NCI-H748 treated with DMSO at 0.1 percent for 48 hours (cell line): ENCODE measurements around the gene KCNQ1.

Source experiments
- DNase-seq: peaks from one replicate; lab custom pipeline; 2025; lab: John Stamatoyannopoulos, UW

The KCNQ1 gene

GRCh38 chr11:2511421-2512369 lies 66.9 kb downstream of the KCNQ1 start:
- no peak for DNase-seq

- no peak for DNase-seq
These were observed 67.9 kb downstream of the KCNQ1 start for GRCh38 chr11:2512431-2513407.

DNA sequence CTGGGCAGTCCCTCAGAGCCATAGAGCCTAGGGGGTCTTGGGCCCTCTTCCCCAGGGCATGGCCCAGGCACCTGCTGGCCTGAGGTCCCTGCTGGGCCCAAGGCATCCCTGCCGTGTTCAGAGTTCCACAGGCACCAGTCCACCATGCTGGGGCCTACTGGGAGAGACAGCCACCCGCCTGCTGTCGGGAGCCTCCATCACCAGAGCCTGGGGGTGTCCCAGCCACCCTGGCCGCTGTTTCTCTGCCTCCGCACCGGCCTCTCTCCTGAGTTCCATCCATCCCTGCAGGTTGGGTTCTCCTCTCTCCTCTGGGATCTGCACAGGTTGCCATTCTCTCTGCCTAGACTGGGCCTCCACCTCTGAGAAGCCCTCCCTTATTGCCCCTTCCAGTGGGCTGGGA lies 68.6 kb downstream of the KCNQ1 start:
- no peak for DNase-seq

DNA sequence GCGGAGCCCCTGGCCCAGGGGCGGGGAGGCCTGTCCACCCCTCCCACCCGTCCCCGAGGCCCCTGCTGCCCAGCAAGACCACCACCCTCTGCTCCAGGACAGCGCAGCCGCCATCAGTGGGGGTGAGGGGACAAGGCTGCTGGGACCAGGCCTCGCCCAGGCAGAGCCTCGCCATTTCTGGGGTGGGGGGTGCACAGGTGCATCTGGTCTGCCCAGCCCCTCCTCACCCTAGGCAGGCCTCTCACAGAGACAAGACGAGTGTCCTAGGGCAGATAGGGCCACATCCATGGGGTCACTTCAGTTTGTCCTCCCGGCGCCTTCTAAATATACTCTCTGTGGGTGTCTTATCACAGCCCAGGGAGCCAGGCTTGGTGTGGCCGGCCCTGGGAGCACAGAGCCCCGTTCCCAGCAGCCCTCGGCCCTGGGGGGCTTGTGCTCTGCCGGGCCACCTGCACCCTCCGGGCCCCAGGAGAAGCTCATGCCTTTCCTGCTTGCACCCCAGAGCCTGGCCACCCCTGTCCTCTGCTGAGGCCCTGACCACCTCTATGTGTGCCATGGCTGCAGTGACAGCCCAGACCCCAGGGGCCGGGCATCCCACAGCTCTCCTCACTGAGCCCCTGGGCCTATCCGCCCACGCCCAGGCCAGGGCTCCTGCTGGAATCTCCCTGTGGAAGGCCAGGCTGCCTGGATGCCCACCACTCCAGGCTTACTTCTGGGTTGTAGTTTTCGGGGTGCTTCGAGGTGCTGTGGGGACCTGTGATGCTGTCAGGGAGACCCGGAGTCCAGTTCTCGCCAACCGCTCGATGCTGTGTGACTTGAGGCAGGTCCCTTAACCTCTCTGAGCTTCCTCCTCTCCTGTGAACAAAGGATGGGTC lies 70.8 kb downstream of the KCNQ1 start:
- DNase-seq: no peak

- no peak for DNase-seq
These were observed 71.6 kb downstream of the KCNQ1 start for GRCh38 chr11:2516276-2517015.

DNA sequence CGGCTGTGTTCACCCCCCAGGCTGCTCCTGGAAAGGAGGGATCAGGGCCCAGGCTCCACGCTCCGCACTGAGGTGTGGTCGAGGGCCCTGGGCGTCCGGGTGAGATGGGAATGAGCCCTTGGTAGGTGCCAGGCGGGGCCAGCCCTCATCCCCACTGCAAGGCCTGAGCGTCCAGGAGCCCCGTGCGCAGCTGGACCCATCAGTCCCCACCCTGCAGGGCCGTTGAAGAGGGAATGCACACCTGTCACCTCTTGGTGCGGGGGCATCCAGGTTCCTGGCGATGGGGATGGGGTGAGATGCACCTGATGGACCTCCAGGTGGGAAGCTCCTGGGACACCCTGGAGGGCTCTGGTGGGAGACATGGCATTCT lies 72.2 kb downstream of the KCNQ1 start:
- DNase-seq: no peak

- DNase-seq: no peak
These were observed 72.7 kb downstream of the KCNQ1 start for GRCh38 chr11:2517386-2518064.

GRCh38 chr11:2518111-2518982 lies 73.5 kb downstream of the KCNQ1 start:
- no peak for DNase-seq

GRCh38 chr11:2518983-2519340 lies 74.2 kb downstream of the KCNQ1 start:
- no peak for DNase-seq

DNA sequence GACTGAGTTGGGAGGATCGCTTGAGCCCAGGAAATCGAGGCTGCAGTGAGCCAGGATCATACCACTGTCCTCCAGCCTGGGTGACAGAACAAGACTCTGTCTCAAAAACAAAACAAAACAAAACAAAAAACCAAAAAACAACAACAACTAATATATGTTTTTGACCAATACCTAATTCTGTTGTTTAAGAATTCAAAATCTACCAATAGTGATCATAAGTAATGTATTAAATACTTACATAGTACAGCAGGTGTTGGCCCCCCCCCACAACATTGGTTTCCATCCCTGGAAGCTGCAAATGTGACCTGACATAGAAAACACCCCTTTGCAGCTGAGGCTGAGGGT lies 74.7 kb downstream of the KCNQ1 start:
- DNase-seq: no peak

GRCh38 chr11:2519862-2520735 lies 75.3 kb downstream of the KCNQ1 start:
- DNase-seq: no peak

- no peak for DNase-seq
These were observed 75.9 kb downstream of the KCNQ1 start for GRCh38 chr11:2520736-2521035.

GRCh38 chr11:2521081-2521732 lies 76.4 kb downstream of the KCNQ1 start:
- DNase-seq: no peak

- DNase-seq: no peak
These were observed 77.2 kb downstream of the KCNQ1 start for GRCh38 chr11:2521733-2522630.

- no peak for DNase-seq
These were observed 77.9 kb downstream of the KCNQ1 start for GRCh38 chr11:2522631-2523255.

GRCh38 chr11:2523821-2524391 lies 79.1 kb downstream of the KCNQ1 start:
- no peak for DNase-seq
